Measurements from ENCODE around the gene PHF5A. TPM values are rescaled to one million over a fixed set of nuclear protein-coding genes. Genes with fewer than 3 reads are reported as not detected.

Gene PHF5A
- total and polyA plus RNA-seq, 2 donors (not counting 3 experiments of a cell fraction or from before 2014, with no cell fraction given) = 61.1 to 63.7 TPM

GRCh38 chr22:41518048-41518347 lies 49.5 kb upstream of the PHF5A start:
- Histone ChIP-seq H3K36me3 (ENCODE audit: control insufficient read depth in 2 of 2, extremely low read depth in 1 of 2, insufficient read depth in 2 of 2, low read length in 2 of 2) (peaks cover 0 to 19% of the 10 kb centered on the region in 2 experiments), H3K27me3 (ENCODE audit: control insufficient read depth in 2 of 2, insufficient read depth in 2 of 2, low read length in 2 of 2) (no peaks in the 10 kb centered on the region), H3K9me1 (replicated peaks; ENCODE audit: control insufficient read depth, extremely low read depth, insufficient read depth, low read length) (no peaks in the 10 kb centered on the region), H3K4me1 (ENCODE audit: control insufficient read depth, extremely low read depth, insufficient read depth, low read length) (peaks cover 3% of the 10 kb centered on the region), H3K4me2 (ENCODE audit: insufficient read depth, low read length) (no peak overlapping the region), H3K27ac (ENCODE audit: insufficient read depth, low read depth, low read length) (no peak overlapping the region), H3K9ac (replicated peaks; ENCODE audit: extremely low read depth, insufficient read depth, low read length) (no peak overlapping the region), H3K4me3 (replicated peaks in 1 of 3; ENCODE audit: insufficient read depth in 1 of 3, low read depth in 1 of 3, low read length in 3 of 3) (no peak overlapping the region), H4K20me1 (replicated peaks; ENCODE audit: control insufficient read depth, extremely low read depth, insufficient read depth, low read length) (no peaks in the 10 kb centered on the region), H2AFZ (ENCODE audit: low read depth, low read length) (no peak overlapping the region), H3K79me2 (ENCODE audit: control insufficient read depth, insufficient read depth, low read length) (no peaks in the 10 kb centered on the region), H3K9me3 (replicated peaks; ENCODE audit: control insufficient read depth, insufficient read depth, low read length) (no peaks in the 10 kb centered on the region)
- CTCF ChIA-PET = interaction anchor here (0.6 to 7.5 kb wide), 33 partner anchors 9 to 595 kb away, joined by 3 to 251 read pairs (median 7); partner anchors contain the start of genes ACO2, PHF5A, POLR3H and TEF
- intact Hi-C loops (cut with micrococcal nuclease) (no loop called here), dilution Hi-C loops (cut with MboI; ENCODE audit: extremely low pct_ligation_motif_present, low sequenced_read_pairs) (no loop called here)
- TF ChIP-seq JUN (IDR thresholded peaks at IDR 0.05; ENCODE audit: borderline replicate concordance, insufficient read depth, insufficient read length, low read depth) (no peak), POLR2AphosphoS5 (IDR thresholded peaks at IDR 0.05; ENCODE audit: insufficient read depth, low read depth, low read length) (no peak), POLR2A (IDR thresholded peaks at IDR 0.05; ENCODE audit: low read depth, low read length) (no peak), FOS (IDR thresholded peaks at IDR 0.05; ENCODE audit: borderline replicate concordance, insufficient read depth, low read length) (no peak), GATA2 (IDR thresholded peaks at IDR 0.05; ENCODE audit: insufficient read depth, insufficient read length, low read depth, low read length) (no peak), MYC (IDR thresholded peaks at IDR 0.05; ENCODE audit: low read depth, low read length) (no peak), EZH2 (IDR thresholded peaks at IDR 0.05; ENCODE audit: borderline replicate concordance, low read depth, low read length, severe bottlenecking) (no peak), CTCF (IDR thresholded peaks at IDR 0.05; ENCODE audit: extremely low read depth in 1 of 2, insufficient read depth in 1 of 2, low read depth in 1 of 2, low read length in 2 of 2) (no peak)
- TF ChIP-seq, protein P1, sequence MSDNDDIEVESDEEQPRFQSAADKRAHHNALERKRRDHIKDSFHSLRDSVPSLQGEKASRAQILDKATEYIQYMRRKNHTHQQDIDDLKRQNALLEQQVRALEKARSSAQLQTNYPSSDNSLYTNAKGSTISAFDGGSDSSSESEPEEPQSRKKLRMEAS (IDR thresholded peaks at IDR 0.05; ENCODE audit: insufficient read depth, insufficient read length) = no peak
- FAIRE-seq = no peak
- POLR2A ChIA-PET = no interaction called here
- no peak for DNase-seq (ENCODE audit: low read depth, low spot score)
- no TSS peak for BruUV-seq (replicated peaks)

Measured in endothelial cell of umbilical vein (primary cell).